OCI-LY1 (cell line): ENCODE results near the gene BCO2.

Experiments used
- H2AFZ ChIP-seq: fragments of 200-600 bp; sonication (generic), shearing (Covaris generic); 2 replicates; pipeline ENCODE4 v1.6.0; 2014; ENCODE audit warnings: antibody characterized with exemption, mild to moderate bottlenecking, low read length
- H3F3A ChIP-seq: fragments of 200-600 bp; sonication (generic), shearing (Covaris generic); 2 replicates; pipeline ENCODE4 v1.6.0; 2014; ENCODE audit warnings: mild to moderate bottlenecking, antibody characterized with exemption, low read length, moderate library complexity; ENCODE audit not compliant: insufficient read depth
- H3K27ac ChIP-seq: fragments of 200-600 bp; sonication (generic); 2 replicates; pipeline ENCODE4 v1.5.1; 2014; ENCODE audit warnings: low read length, mixed run types, mild to moderate bottlenecking, low read depth; ENCODE audit not compliant: poor library complexity, severe bottlenecking
- H3K27me3 ChIP-seq: fragments of 200-600 bp; sonication (generic); 2 replicates; pipeline ENCODE4 v1.6.0; 2014; ENCODE audit warnings: antibody characterized with exemption, mild to moderate bottlenecking, low read length, moderate library complexity; ENCODE audit not compliant: insufficient read depth
- H3K36me3 ChIP-seq: fragments of 200-600 bp; sonication (generic); 2 replicates; pipeline ENCODE4 v1.6.1; 2014; ENCODE audit warnings: mild to moderate bottlenecking, antibody characterized with exemption, low read length, moderate library complexity, mixed read lengths; ENCODE audit not compliant: insufficient read depth
- H3K4me1 ChIP-seq: fragments of 200-600 bp; sonication (generic); 2 replicates; pipeline ENCODE4 v1.5.1; 2014; ENCODE audit warnings: mild to moderate bottlenecking, low read length, moderate library complexity; ENCODE audit not compliant: insufficient read depth, severe bottlenecking
- H3K4me2 ChIP-seq: fragments of 200-600 bp; sonication (generic), shearing (Covaris generic); 2 replicates; pipeline ENCODE4 v1.6.1; 2014; ENCODE audit warnings: low read length
- H3K4me3 ChIP-seq: fragments of 200-600 bp; sonication (generic); 2 replicates; pipeline ENCODE4 v1.5.1; 2014; ENCODE audit warnings: low read length, low read depth, mild to moderate bottlenecking, mixed read lengths; ENCODE audit not compliant: poor library complexity, severe bottlenecking
- H3K79me2 ChIP-seq: fragments of 200-600 bp; shearing (Covaris generic); 2 replicates; pipeline ENCODE4 v1.6.1; 2016; ENCODE audit warnings: mixed run types, low read length, mixed read lengths; ENCODE audit not compliant: insufficient read depth
- H3K9ac ChIP-seq: fragments of 200-600 bp; sonication (generic), shearing (Covaris generic); 2 replicates; pipeline ENCODE4 v1.6.1; 2014; ENCODE audit warnings: mild to moderate bottlenecking, low read length, mixed read lengths
- H3K9me2 ChIP-seq: fragments of 200-600 bp; sonication (generic), shearing (Covaris generic); 2 replicates; pipeline ENCODE4 v1.6.1; 2014; ENCODE audit warnings: low read depth, mild to moderate bottlenecking, low read length, mixed read lengths
- H3K9me3 ChIP-seq: fragments of 200-600 bp; shearing (Covaris generic); 2 replicates; pipeline ENCODE4 v1.6.1; 2014; ENCODE audit warnings: low read length, mixed read lengths
- H4K20me1 ChIP-seq: fragments of 200-600 bp; sonication (generic), shearing (Covaris generic); 2 replicates; pipeline ENCODE4 v1.6.0; 2016; ENCODE audit warnings: mild to moderate bottlenecking, low read length; ENCODE audit not compliant: insufficient read depth
- CTCF ChIP-seq: fragments of 200-600 bp; sonication (generic), shearing (Covaris generic); IDR thresholded peaks from 2 replicates; pipeline ENCODE4 v1.5.1; 2017; ENCODE audit warnings: mild to moderate bottlenecking, antibody characterized with exemption, low read length, moderate library complexity, mixed read lengths
- EZH2 ChIP-seq: fragments of 200-600 bp; sonication (generic), shearing (Covaris generic); IDR thresholded peaks from 2 replicates; pipeline ENCODE4 v1.8.0; 2017; ENCODE audit warnings: borderline replicate concordance, mixed run types, mild to moderate bottlenecking, antibody characterized with exemption, low read length, moderate library complexity, mixed read lengths

The BCO2 gene

GRCh38 chr11:112229746-112230433, 54.6 kb downstream of the BCO2 start:
- Histone ChIP-seq H3K9me2 (no peaks in the 10 kb centered on the region), H3K9me3 (no peaks in the 10 kb centered on the region), H3K27ac (no peak overlapping the region), H3K4me3 (no peak overlapping the region), H3F3A (no peaks in the 10 kb centered on the region), H3K4me1 (peaks cover 17% of the 10 kb centered on the region), H3K79me2 (peaks cover 14% of the 10 kb centered on the region), H3K9ac (no peak overlapping the region), H3K27me3 (no peaks in the 10 kb centered on the region), H4K20me1 (no peaks in the 10 kb centered on the region), H3K36me3 (peaks cover 54% of the 10 kb centered on the region), H3K4me2 (no peak overlapping the region), H2AFZ (no peak overlapping the region)
- TF ChIP-seq CTCF (no peak), EZH2 (no peak)

GRCh38 chr11:112231952-112232351, 56.6 kb downstream of the BCO2 start:
- H3K9me2 ChIP-seq, result no peaks in the 10 kb centered on the region
- TF ChIP-seq EZH2 (no peak), CTCF (no peak)
- no peaks in the 10 kb centered on the region for H4K20me1 ChIP-seq
- H3K79me2 ChIP-seq, result peaks cover 11% of the 10 kb centered on the region
- peaks cover 16% of the 10 kb centered on the region for H3K4me1 ChIP-seq
- H3K4me2 ChIP-seq, result no peak overlapping the region
- no peak overlapping the region for H3K9ac ChIP-seq
- no peaks in the 10 kb centered on the region for H3K9me3 ChIP-seq
- no peak overlapping the region for H3K4me3 ChIP-seq
- H3K36me3 ChIP-seq, result peaks cover 70% of the 10 kb centered on the region
- H3F3A ChIP-seq, result no peaks in the 10 kb centered on the region
- no peak overlapping the region for H2AFZ ChIP-seq
- H3K27me3 ChIP-seq, result no peaks in the 10 kb centered on the region
- no peak overlapping the region for H3K27ac ChIP-seq

- Histone ChIP-seq H3K9me2 (no peaks in the 10 kb centered on the region), H3K4me2 (no peak overlapping the region), H3K9ac (no peak overlapping the region), H3K4me1 (no peaks in the 10 kb centered on the region), H3K27ac (no peak overlapping the region), H3K4me3 (no peak overlapping the region), H3F3A (no peaks in the 10 kb centered on the region), H3K9me3 (no peaks in the 10 kb centered on the region), H3K36me3 (peaks cover 62% of the 10 kb centered on the region), H2AFZ (no peak overlapping the region), H3K79me2 (no peaks in the 10 kb centered on the region), H4K20me1 (no peaks in the 10 kb centered on the region), H3K27me3 (no peaks in the 10 kb centered on the region)
- TF ChIP-seq CTCF (no peak), EZH2 (no peak)
Measured at GRCh38 chr11:112235750-112236390, 60.6 kb downstream of the BCO2 start.
